SK-MEL-5 (cell line): ENCODE data around the gene CNTNAP5. TPM values are rescaled to one million over a fixed set of nuclear protein-coding genes. Genes with fewer than 3 reads are reported as not detected.
"Not testable (repeated sequence)": the region's sequence is repeated elsewhere in the genome, so short reads cannot be mapped to it uniquely, and the experiment has no call there.

Experiments used
- DNase-seq: peaks from one replicate; pipeline ENCODE4 v3.0.0-alpha.2; 2016; ENCODE audit warnings: low read depth, low spot score
- in situ Hi-C: cut with HindIII; loops from 2 replicates; pipeline ENCODE4 v1.10.0; 2016; ENCODE audit warnings: low sequenced_read_pairs, high pct_unique_total_duplicates, low pct_unique_long_range_greater_than_20kb
- total RNA-seq: library from RNA; depleted of rRNA; stranded (reverse); fragments of >200 nt; shearing (Covaris generic); gene quantifications from 2 replicates; pipeline ENCODE4 v1.2.3, GENCODE V29; 2014

CNTNAP5 gene
- total RNA-seq, 1 experiment from 2014 or later, result not detected

DNA sequence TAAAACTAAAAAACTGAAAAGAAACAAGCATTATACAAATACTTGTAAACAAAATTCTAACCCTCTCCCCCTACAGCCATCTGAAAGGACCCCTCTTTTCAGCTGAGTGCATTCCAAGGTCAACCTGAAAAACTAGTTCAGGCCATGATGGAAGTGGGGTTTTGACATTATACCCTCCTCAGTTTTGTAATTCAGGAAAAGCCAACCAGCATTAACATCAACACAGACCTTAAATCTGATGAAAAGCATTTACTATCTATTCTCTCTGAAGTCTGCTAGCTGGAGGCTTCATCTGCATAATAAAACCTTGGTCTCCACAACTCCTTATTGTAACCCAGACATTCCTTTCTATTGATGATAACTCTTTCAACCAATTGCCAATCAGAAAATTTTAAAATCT, 302.2 kb downstream of the CNTNAP5 start:
- in situ Hi-C loops, result no loop called here
- no peak for DNase-seq

DNA sequence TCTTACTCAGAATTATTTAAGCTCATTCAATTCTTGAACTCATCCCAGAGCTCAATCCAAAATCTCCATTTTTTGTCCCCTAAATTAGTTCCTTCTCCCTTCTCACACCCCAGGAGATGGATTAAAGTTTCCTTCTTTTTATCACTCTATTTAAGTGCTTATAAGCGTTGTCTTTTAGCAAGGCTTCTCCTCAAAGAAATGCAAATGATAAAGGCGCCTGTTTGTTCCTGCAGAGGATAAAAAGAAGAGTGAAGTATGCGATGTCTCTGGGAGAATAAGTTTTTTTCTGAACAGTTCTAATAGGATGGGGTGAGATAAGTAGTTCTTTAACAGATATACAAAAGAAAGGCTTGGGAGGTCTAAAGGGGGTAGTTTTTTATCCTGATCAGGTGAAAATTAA, 303.3 kb downstream of the CNTNAP5 start:
- in situ Hi-C loops, result no loop called here
- no peak for DNase-seq

DNA sequence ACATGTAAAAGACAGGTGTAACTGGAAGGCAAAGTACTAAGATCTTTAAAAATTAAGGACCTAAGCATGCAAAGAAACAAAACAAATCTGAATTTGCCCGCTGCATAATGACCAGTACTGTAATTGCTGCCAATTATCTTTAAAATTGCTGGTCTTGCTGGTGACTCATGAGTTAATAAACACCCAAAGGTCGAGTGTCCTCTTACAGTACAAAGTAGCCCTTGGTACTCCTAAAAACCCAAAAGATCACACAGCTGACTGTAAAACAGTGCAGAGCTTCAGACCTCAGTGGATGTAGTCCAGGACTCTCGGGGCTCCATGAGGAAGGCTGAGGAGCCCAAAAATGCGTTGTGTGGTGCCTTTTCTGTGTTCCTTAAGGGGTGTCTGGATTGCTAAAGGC, 308.7 kb downstream of the CNTNAP5 start:
- in situ Hi-C loops, result no loop called here
- no peak for DNase-seq

DNA sequence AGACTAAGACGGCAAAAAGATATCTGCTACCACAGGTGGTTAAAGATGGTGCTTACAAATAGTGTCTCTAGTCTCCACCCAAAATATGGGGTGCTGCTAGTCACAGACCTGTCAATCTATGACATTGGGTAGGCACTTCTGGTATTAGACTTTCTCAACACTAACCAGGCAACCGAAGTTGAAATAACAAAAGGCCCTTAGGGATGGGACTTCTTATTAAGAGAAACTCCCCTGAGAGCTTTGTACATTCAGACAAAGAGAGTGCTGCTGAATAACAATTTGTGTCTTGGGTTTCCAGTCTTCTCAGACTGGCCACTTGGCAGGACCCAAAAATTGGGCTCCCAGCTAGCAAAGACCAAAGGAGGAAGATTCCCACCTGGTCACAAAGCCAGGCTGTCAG, 310.0 kb downstream of the CNTNAP5 start:
- DNase-seq, result no peak
- in situ Hi-C loops, result no loop called here

GRCh38 chr2:124339709-124340108, 314.6 kb downstream of the CNTNAP5 start:
- in situ Hi-C loops, result no loop called here
- DNase-seq, result no peak

DNA sequence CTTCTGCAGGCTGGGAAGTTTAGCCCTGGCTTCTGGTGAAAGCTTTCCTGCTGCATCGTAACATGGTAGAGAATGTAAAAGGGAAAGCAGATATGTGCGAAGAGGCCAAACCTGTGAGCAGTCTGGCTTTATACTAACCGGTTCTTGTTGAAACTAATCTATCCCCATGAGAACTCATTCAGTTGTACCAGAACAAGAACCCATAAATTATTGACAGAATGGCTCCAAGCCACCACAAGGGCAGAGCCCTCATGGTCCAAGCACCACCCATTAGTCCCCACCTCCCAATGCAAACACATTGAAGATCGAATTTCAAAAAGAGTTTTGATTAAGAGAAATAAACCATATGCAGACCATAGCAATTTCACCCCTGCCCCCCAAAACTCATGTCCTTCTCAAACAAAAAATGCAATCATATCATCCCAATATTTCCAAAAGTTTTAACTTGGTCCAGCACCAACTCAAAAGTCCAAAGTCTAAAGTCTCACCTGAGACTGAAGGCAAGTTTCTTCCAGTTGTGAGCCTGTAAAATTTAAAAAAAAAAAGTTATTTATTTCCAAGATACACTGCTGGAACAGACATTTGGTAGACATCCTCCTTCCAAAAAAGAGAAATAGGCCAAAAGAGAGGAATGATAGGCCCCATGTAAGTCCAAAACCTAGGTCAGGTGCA, 318.9 kb downstream of the CNTNAP5 start:
- no peak for DNase-seq
- in situ Hi-C loops, result no loop called here

DNA sequence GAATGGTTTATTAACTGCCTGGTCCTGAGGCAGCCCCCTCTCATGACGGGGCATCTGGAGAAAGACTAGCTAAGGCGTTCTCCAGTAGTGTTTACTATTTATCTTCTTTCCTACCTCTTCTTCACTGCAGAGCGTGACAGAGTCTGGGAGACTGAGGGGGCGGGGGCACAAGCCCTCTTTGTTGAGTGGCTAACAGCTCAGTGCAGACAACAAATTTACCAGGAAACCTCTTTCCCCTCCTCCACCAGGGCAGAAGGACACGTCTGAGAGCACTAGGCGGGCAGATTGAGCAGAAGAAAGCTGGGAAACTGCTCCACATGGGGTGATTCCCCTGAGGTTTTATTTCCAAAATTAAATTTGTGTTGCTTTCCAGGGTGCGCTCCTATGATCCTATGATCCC, 322.1 kb downstream of the CNTNAP5 start:
- in situ Hi-C loops, result no loop called here
- no peak for DNase-seq

DNA sequence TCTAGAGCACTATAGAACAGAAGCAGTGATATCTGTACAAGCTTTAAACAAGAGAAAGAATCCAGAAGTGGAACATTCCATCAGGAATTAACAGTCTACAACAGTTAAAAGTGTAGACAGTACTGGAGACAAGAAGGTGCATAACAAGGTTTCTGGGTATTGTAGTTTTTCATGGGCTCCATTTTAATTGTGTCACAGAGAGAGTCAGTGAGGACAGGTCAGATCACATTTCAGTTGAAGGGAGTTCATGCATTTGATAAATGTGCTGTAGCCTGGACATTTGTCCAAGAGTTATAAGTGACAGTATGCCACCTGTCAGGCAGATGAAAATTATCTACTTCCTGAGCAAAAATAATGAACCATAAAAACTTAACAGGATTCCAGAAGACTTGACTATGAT, 328.6 kb downstream of the CNTNAP5 start:
- DNase-seq, result no peak
- in situ Hi-C loops, result no loop called here

DNA sequence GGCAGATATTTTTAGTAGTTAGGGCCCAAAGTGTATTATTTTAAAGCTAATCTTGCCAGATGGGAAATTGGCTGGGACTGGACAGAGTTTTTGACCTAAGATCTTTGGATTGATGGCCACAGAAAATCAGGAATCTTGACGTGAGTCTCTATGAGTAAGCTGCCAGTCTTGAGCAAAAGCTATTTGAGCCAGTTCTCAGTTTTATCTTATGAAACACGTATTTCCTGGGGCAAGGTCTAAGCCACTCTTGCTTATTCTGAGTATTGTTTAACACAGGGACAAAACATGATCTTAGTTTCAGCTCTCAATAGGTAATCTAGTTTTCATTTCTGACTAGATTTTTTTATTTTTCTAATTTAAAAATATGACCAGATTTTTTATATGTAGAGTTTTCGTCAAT, 329.4 kb downstream of the CNTNAP5 start:
- in situ Hi-C loops, result no loop called here
- DNase-seq, result no peak

DNA sequence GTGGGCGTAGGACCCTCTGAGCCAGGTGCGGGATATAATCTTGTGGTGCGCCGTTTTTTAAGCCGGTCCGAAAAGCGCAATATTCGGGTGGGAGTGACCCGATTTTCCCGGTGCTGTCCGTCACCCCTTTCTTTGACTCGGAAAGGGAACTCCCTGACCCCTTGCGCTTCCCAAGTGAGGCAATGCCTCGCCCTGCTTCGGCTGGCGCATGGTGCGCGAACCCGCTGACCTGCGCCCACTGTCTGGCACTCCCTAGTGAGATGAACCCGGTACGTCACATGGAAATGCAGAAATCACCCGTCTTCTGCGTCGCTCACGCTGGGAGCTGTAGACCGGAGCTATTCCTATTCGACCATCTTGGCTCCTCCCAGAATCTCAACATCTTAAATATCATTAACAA, 336.9 kb downstream of the CNTNAP5 start:
- in situ Hi-C loops, DNase-seq: not testable (repeated sequence)

DNA sequence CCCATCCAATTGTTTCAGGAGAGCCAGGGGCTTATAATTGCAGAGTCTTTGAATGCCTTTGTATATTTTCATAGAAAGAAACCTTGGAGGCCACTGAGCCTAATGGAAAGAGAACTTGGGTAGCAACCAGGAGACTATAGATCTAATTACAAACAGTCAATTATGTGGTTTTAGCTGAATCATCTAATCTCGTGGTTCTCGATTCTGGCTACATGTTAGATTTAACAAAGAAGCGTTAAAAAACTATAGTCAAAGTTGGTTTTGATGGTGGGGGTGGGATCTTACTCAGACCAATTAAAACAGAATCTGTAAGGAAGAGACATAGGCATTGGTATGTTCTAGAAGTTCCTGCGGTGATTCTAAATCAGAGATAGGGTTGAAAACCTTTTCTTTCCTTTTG, 344.1 kb downstream of the CNTNAP5 start:
- in situ Hi-C loops, result no loop called here
- no peak for DNase-seq

GRCh38 chr2:124380221-124380749, 355.2 kb downstream of the CNTNAP5 start:
- no peak for DNase-seq
- in situ Hi-C loops, result no loop called here

DNA sequence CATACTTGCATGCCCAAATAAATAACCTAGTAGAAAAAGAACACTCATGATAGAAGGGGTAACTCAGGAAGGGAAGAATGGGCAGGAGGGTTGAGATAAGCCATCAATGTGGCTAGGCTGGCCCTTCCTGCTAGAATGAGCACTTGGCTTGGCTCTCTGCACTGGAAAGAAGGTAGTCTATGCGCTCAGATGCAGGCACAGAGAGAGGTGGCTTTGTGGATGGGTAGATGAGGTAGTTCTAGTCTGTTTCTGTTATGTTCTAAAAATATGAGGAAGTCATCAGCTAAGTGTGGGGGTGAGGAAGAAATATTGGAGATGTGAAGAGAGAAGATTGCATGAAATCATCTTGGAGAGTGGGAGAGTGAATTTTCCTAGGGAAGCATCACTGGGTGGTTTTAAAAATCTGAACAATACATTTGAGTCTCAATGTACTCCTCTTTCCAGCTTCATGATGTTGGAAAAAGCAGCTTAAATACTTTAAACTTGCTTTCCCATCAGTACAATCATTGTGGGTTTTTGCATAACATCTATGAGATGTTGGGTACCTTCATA, 357.1 kb downstream of the CNTNAP5 start:
- in situ Hi-C loops, result no loop called here

GRCh38 chr2:124395961-124396360, 370.9 kb downstream of the CNTNAP5 start:
- in situ Hi-C loops, result no loop called here
- no peak for DNase-seq

More for the DNA sequence above, 357.1 kb downstream of the CNTNAP5 start:
- no peak for DNase-seq

DNA sequence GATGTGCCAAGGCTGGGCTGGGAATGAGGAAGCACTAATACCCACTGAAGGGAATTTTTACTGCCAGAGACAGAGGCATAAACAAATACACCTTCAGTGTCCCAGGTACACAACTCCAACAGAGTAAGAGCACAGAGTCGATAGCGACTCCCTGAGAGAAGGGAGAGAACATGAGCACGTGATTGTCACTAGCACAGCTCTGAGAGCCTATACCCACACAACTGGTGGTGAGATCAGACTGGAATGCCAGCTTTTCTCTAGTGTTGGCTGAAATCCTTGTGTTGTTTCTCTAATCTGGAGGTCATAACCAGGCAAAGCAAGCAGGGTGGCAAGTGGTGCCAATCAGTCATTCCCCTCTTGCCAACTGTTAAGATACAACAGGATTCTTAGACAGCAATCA, 377.2 kb downstream of the CNTNAP5 start:
- DNase-seq, result no peak
- in situ Hi-C loops, result no loop called here

GRCh38 chr2:124407836-124408534, 382.9 kb downstream of the CNTNAP5 start:
- DNase-seq, in situ Hi-C loops: not testable (repeated sequence)

DNA sequence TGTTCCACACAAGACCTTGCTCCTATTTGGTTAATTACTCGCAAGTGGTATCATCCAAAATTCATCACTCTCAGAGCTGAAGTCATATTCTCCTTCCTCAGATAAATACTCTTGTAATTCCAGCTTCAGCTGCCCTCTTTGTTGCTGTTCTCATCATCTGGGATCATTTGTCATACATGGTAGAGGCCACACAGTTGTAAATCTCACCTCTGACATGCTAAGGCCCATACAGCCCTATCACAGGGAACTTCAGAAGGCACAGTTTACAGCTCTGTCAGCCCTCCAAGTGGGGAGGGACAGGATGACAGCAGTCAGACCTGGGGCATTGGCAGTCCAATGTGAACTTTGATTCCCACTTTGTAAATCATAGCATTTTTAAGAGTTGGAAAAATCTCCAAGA, 399.0 kb downstream of the CNTNAP5 start:
- DNase-seq, result no peak
- in situ Hi-C loops, result no loop called here

GRCh38 chr2:124426122-124426521, 401.0 kb downstream of the CNTNAP5 start:
- DNase-seq, result no peak
- in situ Hi-C loops, result no loop called here

GRCh38 chr2:124426625-124427024, 401.5 kb downstream of the CNTNAP5 start:
- in situ Hi-C loops, result no loop called here
- no peak for DNase-seq
